ENCODE measurements around the gene AGBL1.
"Not testable (repeated sequence)": the region's sequence is repeated elsewhere in the genome, so short reads cannot be mapped to it uniquely, and the experiment has no call there.

- not testable (repeated sequence) for TF ChIP-seq EZH2phosphoT487, EZH2 (IDR thresholded peaks at IDR 0.05)
- TF ChIP-seq, protein P1, sequence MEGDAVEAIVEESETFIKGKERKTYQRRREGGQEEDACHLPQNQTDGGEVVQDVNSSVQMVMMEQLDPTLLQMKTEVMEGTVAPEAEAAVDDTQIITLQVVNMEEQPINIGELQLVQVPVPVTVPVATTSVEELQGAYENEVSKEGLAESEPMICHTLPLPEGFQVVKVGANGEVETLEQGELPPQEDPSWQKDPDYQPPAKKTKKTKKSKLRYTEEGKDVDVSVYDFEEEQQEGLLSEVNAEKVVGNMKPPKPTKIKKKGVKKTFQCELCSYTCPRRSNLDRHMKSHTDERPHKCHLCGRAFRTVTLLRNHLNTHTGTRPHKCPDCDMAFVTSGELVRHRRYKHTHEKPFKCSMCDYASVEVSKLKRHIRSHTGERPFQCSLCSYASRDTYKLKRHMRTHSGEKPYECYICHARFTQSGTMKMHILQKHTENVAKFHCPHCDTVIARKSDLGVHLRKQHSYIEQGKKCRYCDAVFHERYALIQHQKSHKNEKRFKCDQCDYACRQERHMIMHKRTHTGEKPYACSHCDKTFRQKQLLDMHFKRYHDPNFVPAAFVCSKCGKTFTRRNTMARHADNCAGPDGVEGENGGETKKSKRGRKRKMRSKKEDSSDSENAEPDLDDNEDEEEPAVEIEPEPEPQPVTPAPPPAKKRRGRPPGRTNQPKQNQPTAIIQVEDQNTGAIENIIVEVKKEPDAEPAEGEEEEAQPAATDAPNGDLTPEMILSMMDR (IDR thresholded peaks at IDR 0.05): not testable (repeated sequence)
Observed at GRCh38 chr15:86122691-86123391, 43.2 kb downstream of the AGBL1 start.

Measured in neural progenitor cell (in vitro differentiated cells).